GM19397 (cell line): Measurements from ENCODE around the gene ERBIN.

Source experiments
- ATAC-seq: cut with Tn5 transposase; IDR thresholded peaks from one replicate; pipeline ENCODE4 v1.9.1; 2021; ENCODE audit warnings: mild to moderate bottlenecking, moderate library complexity; ENCODE audit not compliant: unreplicated experiment

ERBIN gene

GRCh38 chr5:66122379-66123034 is 196.1 kb downstream of the ERBIN start:
- ATAC-seq = no peak

GRCh38 chr5:66129144-66129543 is 202.8 kb downstream of the ERBIN start:
- no peak for ATAC-seq

GRCh38 chr5:66130493-66130892 is 204.1 kb downstream of the ERBIN start:
- ATAC-seq = no peak
